Right renal cortex interstitium (tissue), 3 donors: ENCODE results near the gene GPRASP2. TPM values are rescaled to one million over a fixed set of nuclear protein-coding genes. Genes with fewer than 3 reads are reported as not detected.

ENCODE experiments used
- DNase-seq, 3 donors: peaks; one replicate each; pipeline ENCODE4 v3.0.0-alpha.2; 2013; ENCODE audit warnings: low read depth in 3 of 3, low spot score in 2 of 3
- polyA plus RNA-seq, 3 donors: library from polyadenylated mRNA; unstranded; fragments of 120-200 nt; gene quantifications; one replicate each; pipeline ENCODE4 v1.2.1, GENCODE V29; 2013; ENCODE audit not compliant: insufficient read length in 3 of 3

GPRASP2 gene
- polyA plus RNA-seq, 3 donors = 38.5 to 44.3 (median 38.6) TPM

GRCh38 chrX:102739657-102740056, 27.4 kb downstream of the GPRASP2 start:
- no peak for DNase-seq

- no peak for DNase-seq
Observed at GRCh38 chrX:102744307-102744706, 32.1 kb downstream of the GPRASP2 start.

GRCh38 chrX:102745513-102745856, 33.2 kb downstream of the GPRASP2 start:
- no peak for DNase-seq

GRCh38 chrX:102745857-102746584, 33.8 kb downstream of the GPRASP2 start:
- no peak for DNase-seq

- DNase-seq = no peak
Observed at GRCh38 chrX:102765217-102765616, 53.0 kb downstream of the GPRASP2 start.

- no peak for DNase-seq
Observed at GRCh38 chrX:102765809-102766208, 53.6 kb downstream of the GPRASP2 start.

GRCh38 chrX:102767287-102767686, 55.0 kb downstream of the GPRASP2 start:
- DNase-seq = no peak

Other genes starting within 250 kb of the GPRASP2 start
- 1 to 10 TPM in 2 of 3 donors, under 1 TPM in 1; 0.68 to 2.2 (median 1.2) TPM for gene TCP11X2, start 240.6 kb upstream of the GPRASP2 start, polyA plus RNA-seq
- 10 to 100 TPM; 67.2 to 72.7 (median 72.1) TPM for gene TMSB15A, start 195.7 kb upstream of the GPRASP2 start, polyA plus RNA-seq
- 10 to 100 TPM; 16.2 to 17.2 (median 16.7) TPM for gene ARMCX5, start 112.9 kb upstream of the GPRASP2 start, polyA plus RNA-seq
- gene GPRASP1, start 61.0 kb upstream of the GPRASP2 start, polyA plus RNA-seq = 10 to 100 TPM in 2 of 3 donors, 1 to 10 TPM in 1; 8.8 to 15.4 (median 11.9) TPM
- 10 to 100 TPM; 16.9 to 19.8 (median 18.9) TPM for gene GPRASP3, start 8.3 kb downstream of the GPRASP2 start, polyA plus RNA-seq
- gene RAB40AL, start 224.8 kb downstream of the GPRASP2 start, polyA plus RNA-seq = under 1 TPM in 1 of 3 donors, not detected in 2; 0.23 TPM